HG03521 (cell line): Measurements from ENCODE around the gene EVPL.
A peak's percentile ranks its signal among the peaks of the same experiment; 100 is the strongest.
"Not testable (repeated sequence)": the region's sequence is repeated elsewhere in the genome, so short reads cannot be mapped to it uniquely, and the experiment has no call there.

Experiments used
- ATAC-seq: cut with Tn5 transposase; IDR thresholded peaks from one replicate; pipeline ENCODE4 v1.9.1; 2021; ENCODE audit warnings: mild to moderate bottlenecking, moderate library complexity; ENCODE audit not compliant: unreplicated experiment

The EVPL gene

GRCh38 chr17:76027159-76027839 is at the start of gene EVPL:
TSS of gene EVPL (minus strand) at chr17:76027306. CDS start at chr17:76027198, 108 bp downstream.
- no peak for ATAC-seq

GRCh38 chr17:76076146-76076764 is 49.1 kb upstream of the EVPL start:
- no peak for ATAC-seq

GRCh38 chr17:76075364-76076145 is 48.4 kb upstream of the EVPL start:
- no peak for ATAC-seq

- ATAC-seq, result no peak
Observed at GRCh38 chr17:76074390-76075363, 47.6 kb upstream of the EVPL start, which contains the start of gene GALR2. TSS of gene GALR2 (plus strand) at chr17:76074781. CDS start at chr17:76074884, 103 bp downstream.

GRCh38 chr17:76072148-76072858 is 45.2 kb upstream of the EVPL start, which contains the start of gene SRP68:
TSS of gene SRP68 (minus strand) at chr17:76072517. CDS start at chr17:76072491, 26 bp downstream.
- peak; percentile 90 for ATAC-seq

DNA sequence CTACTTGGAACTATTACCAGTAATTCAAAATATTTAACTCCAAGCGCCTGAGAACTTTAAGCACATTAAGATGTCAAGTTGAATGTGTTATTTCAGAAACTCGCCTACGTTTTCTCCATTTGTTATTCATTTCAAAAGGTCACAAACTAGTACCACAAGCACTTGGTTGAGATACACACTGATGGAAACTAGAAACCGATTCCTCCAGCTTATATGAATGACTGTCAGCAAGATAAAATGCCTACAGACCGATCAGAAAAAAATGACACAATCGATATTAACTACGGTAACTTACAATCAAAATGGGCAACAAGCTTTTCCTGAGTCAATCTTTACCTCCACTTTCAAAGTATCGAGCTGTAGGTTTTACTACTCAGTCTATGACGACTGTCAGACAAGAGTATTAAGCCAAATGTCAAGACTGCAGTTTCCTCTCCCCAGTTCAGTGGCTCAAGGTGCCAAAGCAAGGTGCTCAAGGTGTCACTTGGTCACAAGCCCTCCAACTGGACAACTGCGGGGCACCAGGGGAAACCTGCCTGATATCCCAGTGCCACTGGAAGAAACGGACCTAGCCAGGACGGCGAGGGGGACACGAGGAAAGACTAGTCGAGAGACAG is 44.5 kb upstream of the EVPL start:
- ATAC-seq, result no peak

DNA sequence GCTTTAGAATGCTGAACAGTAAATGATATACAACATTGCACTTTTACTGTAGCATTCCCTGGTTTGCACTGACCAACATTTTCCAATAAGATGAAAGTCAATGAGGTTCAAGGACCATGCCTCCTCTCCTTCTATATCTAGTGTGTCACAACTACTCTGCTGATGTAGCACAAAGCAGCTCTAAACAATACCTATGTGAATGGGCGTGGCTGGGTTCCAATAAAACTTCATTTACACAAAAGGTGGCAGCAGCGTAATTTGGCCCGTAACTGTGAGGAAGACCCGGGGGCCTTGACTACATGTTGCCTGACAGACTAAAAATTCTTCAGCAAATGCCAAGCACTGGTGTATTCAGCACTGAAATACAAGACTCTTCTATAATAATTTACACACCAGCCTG is 38.7 kb upstream of the EVPL start:
- ATAC-seq, result no peak

- no peak for ATAC-seq
Observed at GRCh38 chr17:76063875-76064546, 36.9 kb upstream of the EVPL start.

GRCh38 chr17:76058264-76058663 is 31.2 kb upstream of the EVPL start:
- not testable (repeated sequence) for ATAC-seq

DNA sequence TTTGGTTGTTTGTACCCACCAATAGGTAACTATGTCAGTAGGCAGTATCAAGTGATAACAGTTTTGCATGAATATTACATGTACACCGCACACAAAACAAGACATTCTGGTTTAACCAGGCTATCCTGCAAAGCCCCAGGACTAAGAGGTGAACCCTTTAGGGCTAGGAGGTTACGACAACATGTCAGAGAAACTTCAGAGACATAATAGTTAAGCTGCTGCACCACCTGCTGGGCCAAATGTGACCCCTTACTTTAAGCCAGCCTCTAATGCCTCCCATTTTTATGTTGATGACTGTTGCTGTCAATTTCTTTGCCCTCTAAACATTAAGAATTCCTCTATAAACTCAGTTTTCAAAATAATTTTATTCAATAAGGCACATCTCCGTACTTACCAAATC is 29.8 kb upstream of the EVPL start:
- ATAC-seq, result no peak

GRCh38 chr17:76054112-76054476 is 27.0 kb upstream of the EVPL start:
- ATAC-seq, result no peak

DNA sequence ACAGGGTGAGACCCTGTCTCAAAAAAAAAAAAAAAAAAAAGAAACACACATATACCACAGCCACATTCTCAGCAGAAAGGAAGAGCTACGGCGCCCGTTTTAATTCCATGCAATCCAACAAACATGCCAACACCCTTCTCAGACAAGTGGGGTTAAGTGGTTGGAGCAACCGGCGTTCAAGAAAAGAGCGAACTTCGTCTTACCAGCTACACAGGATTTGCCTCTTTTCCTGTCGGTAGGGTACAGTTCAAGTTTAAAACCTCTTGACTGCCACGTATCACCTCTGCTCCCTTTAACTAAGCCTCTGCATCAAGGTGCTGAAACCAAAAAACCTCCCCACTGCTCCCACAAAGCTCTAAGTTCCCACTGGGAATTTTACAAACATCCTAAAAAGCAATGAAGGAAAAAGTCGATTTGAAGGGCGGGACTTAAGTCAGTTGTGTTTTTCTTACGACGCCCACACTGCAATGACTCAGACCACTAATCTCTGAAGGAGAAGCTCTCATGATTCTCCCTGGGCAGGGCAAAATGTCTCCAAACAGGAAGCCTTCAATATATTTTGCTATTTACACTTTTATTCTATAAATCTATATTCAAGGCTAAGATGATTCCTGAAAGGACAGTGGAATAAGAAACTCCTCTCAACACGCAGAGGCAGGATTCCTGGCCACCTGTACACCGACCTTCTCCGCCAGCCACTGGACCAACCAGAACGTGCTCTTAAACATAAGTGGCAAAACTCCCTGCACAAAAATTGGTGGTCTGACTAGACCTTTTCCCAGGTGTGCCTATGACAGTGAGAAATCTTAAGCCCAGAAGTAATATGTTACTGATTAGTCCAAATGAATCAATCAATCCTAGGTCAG is 26.4 kb upstream of the EVPL start:
- ATAC-seq, result no peak

- no peak for ATAC-seq
Observed at GRCh38 chr17:76051561-76051960, 24.5 kb upstream of the EVPL start.

DNA sequence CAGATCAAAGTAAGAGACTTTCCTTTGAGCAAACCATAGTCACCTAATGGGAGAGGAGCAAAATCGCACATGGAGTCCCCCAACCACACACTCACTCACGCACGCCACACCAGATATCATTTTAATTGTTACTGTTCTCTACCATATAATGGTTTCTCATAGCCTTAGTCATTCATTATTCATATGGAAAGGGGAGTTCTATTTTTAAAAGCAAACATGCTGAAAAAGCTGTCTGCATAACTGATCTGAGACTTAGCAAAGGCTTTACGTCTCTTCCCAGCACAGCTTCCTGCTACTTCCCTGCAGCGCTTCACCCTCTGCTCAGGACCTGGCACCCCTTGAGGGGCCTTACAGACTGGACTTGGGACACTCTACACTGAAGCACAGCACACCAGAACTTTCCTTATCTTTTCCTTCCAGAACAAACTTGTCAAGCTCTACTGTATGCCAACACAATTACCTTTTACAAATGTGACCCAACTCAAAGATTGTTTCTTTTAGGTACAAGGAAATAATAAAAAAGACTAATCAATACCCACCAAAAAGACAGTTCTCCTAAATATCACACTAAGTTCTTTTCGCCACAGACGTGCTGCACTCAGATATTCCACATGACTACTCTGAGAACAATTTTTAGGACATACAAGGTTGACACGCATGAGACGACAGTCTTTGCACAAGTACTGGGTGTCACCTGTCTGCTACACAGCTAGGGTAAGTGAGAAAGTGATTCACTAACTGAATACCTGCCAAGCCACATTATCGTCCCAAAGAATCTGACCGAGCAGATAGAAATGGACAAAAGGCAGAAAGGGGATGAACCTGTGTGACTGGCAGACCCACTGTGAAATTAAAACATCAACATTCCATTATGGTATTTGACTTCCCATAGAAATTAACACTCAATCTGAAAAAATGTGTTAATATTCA is 23.7 kb upstream of the EVPL start:
- ATAC-seq, result no peak

DNA sequence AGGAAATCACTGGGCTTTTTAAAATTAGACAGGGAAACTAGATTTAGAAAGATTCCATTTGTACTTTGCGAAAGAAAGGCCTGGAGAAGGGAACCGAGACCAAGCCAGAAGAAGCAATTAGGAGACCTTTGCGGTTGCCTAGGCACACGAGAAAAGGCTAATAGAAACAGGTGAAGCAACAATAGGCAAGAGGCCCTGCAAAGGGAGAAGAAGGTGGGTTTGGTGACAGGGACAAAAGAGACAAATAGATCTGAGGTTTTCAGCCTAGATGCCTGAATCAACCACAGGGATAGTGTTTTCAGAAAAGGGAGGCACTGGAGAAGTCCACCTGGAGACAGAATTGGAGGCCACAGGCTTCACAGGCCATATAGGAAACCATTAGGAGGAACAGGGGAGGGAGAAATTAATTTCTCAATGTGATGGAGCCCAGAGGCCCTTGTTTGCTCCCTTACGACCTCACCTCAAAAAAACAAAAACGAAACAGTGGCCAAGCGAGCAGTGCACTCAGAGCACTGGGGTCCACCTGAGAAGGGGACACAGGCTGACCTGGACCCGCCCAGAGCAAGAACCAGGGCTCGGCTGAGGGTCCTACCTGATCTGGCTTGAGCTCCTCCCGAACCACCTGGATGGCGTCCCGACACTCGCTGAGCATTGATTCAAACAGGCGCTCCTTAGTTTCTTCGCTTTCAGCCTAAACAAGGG is 22.9 kb upstream of the EVPL start:
- no peak for ATAC-seq

DNA sequence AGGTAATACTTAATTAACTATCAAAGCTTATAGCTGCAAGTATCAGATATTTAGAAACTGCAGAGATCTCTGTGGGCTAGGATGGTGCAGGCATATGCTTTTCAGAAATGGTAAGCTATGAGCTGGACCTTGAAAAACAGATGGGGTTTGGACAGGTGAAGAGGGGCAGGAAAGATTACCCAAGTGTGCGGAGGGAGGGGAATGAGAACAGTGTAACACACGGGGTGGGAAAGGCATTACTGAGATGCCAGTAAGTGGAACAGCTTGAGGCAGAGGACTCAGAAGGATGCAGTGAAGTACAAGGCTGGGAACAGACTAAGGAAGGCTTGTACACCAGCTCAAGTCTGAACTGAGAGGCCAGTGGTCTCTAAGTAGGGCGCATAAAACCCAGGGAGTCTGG is 22.1 kb upstream of the EVPL start:
- no peak for ATAC-seq
